Erythroblast (primary cell): ENCODE measurements around the gene CEP126.

ENCODE experiments used
- GATA1 ChIP-seq: IDR thresholded peaks from 2 replicates; pipeline ENCODE4 v1.6.1; 2011; ENCODE audit warnings: low read depth, mild to moderate bottlenecking, control low read depth, low read length, moderate library complexity
- POLR2A ChIP-seq: IDR thresholded peaks from 2 replicates; pipeline ENCODE4 v1.6.1; 2011; ENCODE audit warnings: mild to moderate bottlenecking, low read length

GRCh38 chr11:101996111-101996510, 81.3 kb downstream of the CEP126 start:
- TF ChIP-seq POLR2A: no peak
- TF ChIP-seq GATA1: no peak
